OCI-LY7 (cell line): ENCODE results near the gene LDHAL6B.

Source experiments
- CTCF ChIP-seq: fragments of 200-600 bp; sonication (generic); conservative IDR thresholded peaks from 2 replicates; pipeline ENCODE4 v1.5.1; 2014; ENCODE audit warnings: mild to moderate bottlenecking, antibody characterized with exemption, low read length, moderate library complexity, mixed read lengths
- EZH2phosphoT487 ChIP-seq: fragments of 200-600 bp; sonication (generic); IDR thresholded peaks from 2 replicates; pipeline ENCODE4 v1.6.1; 2018; ENCODE audit warnings: low read depth, borderline replicate concordance, mild to moderate bottlenecking, mixed run types, antibody characterized with exemption, low read length, moderate library complexity, mixed read lengths

- TF ChIP-seq CTCF (no peak), EZH2phosphoT487 (no peak)
Measured at GRCh38 chr15:59216911-59217310, 10.3 kb downstream of the LDHAL6B start.
